K562 (cell line): ENCODE results near the gene DOP1B. TPM values are rescaled to one million over a fixed set of nuclear protein-coding genes. Genes with fewer than 3 reads are reported as not detected.

Experiments
- ATF1 ChIP-seq, 2 experiments: fragments of 450-650 bp in 1 of 2; IDR thresholded peaks; 2 replicates each; pipeline ENCODE4 v1.6.1; 2016; ENCODE audit warnings: missing compliant biosample characterization in 1 of 2, missing genetic modification characterization in 1 of 2
- ATF3 ChIP-seq, 2 experiments: fragments of 450-650 bp in 1 of 2; sonication (generic) in 1 of 2; formaldehyde crosslinking in 1 of 2; IDR thresholded peaks in 1 of 2; conservative IDR thresholded peaks in 1 of 2; 2 replicates each; pipeline versions ENCODE4 v1.6.1 to v1.8.1; 2016 to 2023; ENCODE audit warnings: mild to moderate bottlenecking in 2 of 2, moderate library complexity in 2 of 2, inconsistent platforms in 1 of 2, missing genetic modification reagents in 1 of 2
- BRCA1 ChIP-seq, 2 experiments: fragments of 450-650 bp in 1 of 2; sonication (generic) in 1 of 2; formaldehyde crosslinking in 1 of 2; IDR thresholded peaks; 2 replicates each; pipeline versions ENCODE4 v1.5.0 to v1.6.1; 2017 to 2020; ENCODE audit warnings: mild to moderate bottlenecking in 1 of 2, missing genetic modification reagents in 1 of 2
- CREB5 ChIP-seq: fragments of 250-450 bp; sonication (Bioruptor Pico); IDR thresholded peaks from 2 replicates; pipeline ENCODE4 v1.5.0; 2020; ENCODE audit warnings: mild to moderate bottlenecking
- CSDE1 ChIP-seq, 2 experiments: fragments of 450-650 bp; IDR thresholded peaks; 2 replicates each; pipeline ENCODE4 v1.6.1; 2016; ENCODE audit warnings: mild to moderate bottlenecking in 1 of 2
- CXXC5 ChIP-seq: fragments of 250-450 bp; sonication (Bioruptor Pico); IDR thresholded peaks from 2 replicates; pipeline ENCODE4 v1.8.0; 2022; ENCODE audit warnings: inconsistent platforms, mild to moderate bottlenecking, moderate library complexity
- DEAF1 ChIP-seq: fragments of 450-650 bp; formaldehyde crosslinking; IDR thresholded peaks from 2 replicates; pipeline ENCODE4 v1.4.0; 2020; ENCODE audit warnings: mild to moderate bottlenecking, moderate library complexity
- DIDO1 ChIP-seq: fragments of 450-650 bp; IDR thresholded peaks from 2 replicates; pipeline ENCODE4 v1.6.1; 2016; ENCODE audit warnings: low read depth, missing biosample characterization, missing genetic modification characterization
- ETV1 ChIP-seq: fragments of 450-650 bp; conservative IDR thresholded peaks from 2 replicates; pipeline ENCODE4 v1.6.1; 2016; ENCODE audit warnings: missing genetic modification characterization, control low read depth, low read depth, missing compliant biosample characterization
- FOXA1 ChIP-seq: fragments of 450-650 bp; IDR thresholded peaks from 2 replicates; pipeline ENCODE4 v1.6.1; 2016; ENCODE audit warnings: mild to moderate bottlenecking, borderline replicate concordance
- FOXA3 ChIP-seq, 2 experiments: fragments of 450-650 bp in 1 of 2; sonication (generic) in 1 of 2; formaldehyde crosslinking; IDR thresholded peaks in 1 of 2; conservative IDR thresholded peaks in 1 of 2; 2 replicates each; pipeline versions ENCODE4 v1.4.0 to v1.8.0; 2020 to 2022; ENCODE audit warnings: mild to moderate bottlenecking in 2 of 2, missing genetic modification reagents in 1 of 2
- GTF2E2 ChIP-seq: fragments of 200-800 bp; sonication (Bioruptor generic); IDR thresholded peaks from 2 replicates; pipeline ENCODE4 v1.6.1; 2016; ENCODE audit warnings: missing genetic modification characterization, missing compliant biosample characterization
- MAX ChIP-seq: sonication (generic); formaldehyde crosslinking; IDR thresholded peaks from 2 replicates; pipeline ENCODE4 v1.9.0; 2022; ENCODE audit warnings: mild to moderate bottlenecking, missing genetic modification reagents
- NRF1 ChIP-seq, 2 experiments: fragments of 450-650 bp; IDR thresholded peaks in 1 of 2; conservative IDR thresholded peaks in 1 of 2; 2 replicates each; pipeline ENCODE4 v1.6.1; 2014; ENCODE audit warnings: mild to moderate bottlenecking in 2 of 2
- RAD21 ChIP-seq, 2 experiments: fragments of 250-450 bp in 1 of 2; fragments of 450-650 bp in 1 of 2; sonication (Bioruptor Pico) in 1 of 2; formaldehyde crosslinking in 1 of 2; IDR thresholded peaks in 1 of 2; conservative IDR thresholded peaks in 1 of 2; 2 replicates each; pipeline versions ENCODE4 v1.4.0 to v1.8.0; 2020 to 2022; ENCODE audit warnings: mild to moderate bottlenecking in 2 of 2, moderate library complexity in 1 of 2
- STAG1 ChIP-seq: sonication (generic); formaldehyde crosslinking; IDR thresholded peaks from 2 replicates; pipeline ENCODE4 v1.5.0; 2020; ENCODE audit warnings: missing genetic modification reagents, borderline replicate concordance
- ZNF23 ChIP-seq: fragments of 250-450 bp; sonication (Bioruptor Pico); IDR thresholded peaks from 2 replicates; pipeline ENCODE4 v1.4.0; 2020; ENCODE audit warnings: mild to moderate bottlenecking
- ZZZ3 ChIP-seq: fragments of 450-650 bp; IDR thresholded peaks from 2 replicates; pipeline ENCODE4 v1.6.1; 2016; ENCODE audit warnings: antibody characterized with exemption, mild to moderate bottlenecking, moderate library complexity
- polyA plus RNA-seq, 8 experiments: library from polyadenylated mRNA; depleted of rRNA in 4 of 8; stranded (reverse) in 5 of 8; unstranded in 3 of 8; fragments of >200 nt; fragmentation: Nextera tagmentation in 2 of 8; fragmentation: Illumina TruSeq in 1 of 8; extraction: Ambion mirVana in 2 of 8; extraction: Trizol in 1 of 8; gene quantifications; 2 replicates each; pipeline versions ENCODE4 v1.2.1 to v1.2.3, GENCODE V29; 2011 to 2014; ENCODE audit warnings: inconsistent platforms in 1 of 8, missing spikeins in 1 of 8
- total RNA-seq, 7 experiments: library from RNA; depleted of rRNA in 6 of 7; stranded (reverse); fragments of >200 nt in 6 of 7; fragmentation: Illumina TruSeq in 2 of 7; extraction: Trizol in 2 of 7; gene quantifications; 2 replicates each; pipeline versions ENCODE4 v1.2.1 to v1.2.3, GENCODE V29; 2011 to 2021; ENCODE audit warnings: low replicate concordance in 1 of 7

DOP1B gene
- total and polyA plus RNA-seq, 9 of the 15 experiments (the other 6 are each of a cell fraction or from before 2014, with no cell fraction given) = 0.04 to 2.2 (median 0.68) TPM

- TF ChIP-seq ATF3 (IDR thresholded peaks at IDR 0.05) (peak; percentile 59; the same call in 1 of the 2 replicates), ATF3 (CRISPR knock-in tag; conservative IDR thresholded peaks at IDR 0.05) (no peak), RAD21 (CRISPR knock-in tag; conservative IDR thresholded peaks at IDR 0.05 in 1 of 2, IDR thresholded peaks at IDR 0.05 in 1 of 2) (peak; percentile 96 to 98), GTF2E2 (no peak), CREB5 (CRISPR knock-in tag) (no peak), ZZZ3 (no peak), CSDE1 (IDR thresholded peaks at IDR 0.05) (no peak), FOXA1 (peak; percentile 50; the same call in 1 of the 2 replicates), ETV1 (tag) (no peak), MAX (CRISPR knock-in tag) (peak; percentile 53; the same call in 1 of the 2 replicates), ZNF23 (CRISPR knock-in tag) (no peak), DEAF1 (CRISPR knock-in tag) (peak; percentile 93), CXXC5 (CRISPR knock-in tag) (no peak), STAG1 (peak; percentile 76; the same call in 1 of the 2 replicates), FOXA3 (CRISPR knock-in tag; conservative IDR thresholded peaks at IDR 0.05 in 1 of 2, IDR thresholded peaks at IDR 0.05 in 1 of 2) (peak; percentile 92), NRF1 (conservative IDR thresholded peaks at IDR 0.05 in 1 of 2, IDR thresholded peaks at IDR 0.05 in 1 of 2) (no peak), BRCA1 (IDR thresholded peaks at IDR 0.05) (no peak), BRCA1 (CRISPR knock-in tag; IDR thresholded peaks at IDR 0.05) (no peak), ATF1 (CRISPR knock-in tag; IDR thresholded peaks at IDR 0.05) (no peak), ATF1 (tag; IDR thresholded peaks at IDR 0.05) (0 out of 2 replicates have a peak, but pooled peaks have one; percentile 26), DIDO1 (tag) (no peak)
Observed at GRCh38 chr21:36141513-36141925, 15.1 kb upstream of the DOP1B start (continued).
